Measurements from ENCODE around the gene ZNRF1.

The ZNRF1 gene

GRCh38 chr16:75097191-75097761 lies 98.5 kb downstream of the ZNRF1 start:
- TF ChIP-seq, protein P1, sequence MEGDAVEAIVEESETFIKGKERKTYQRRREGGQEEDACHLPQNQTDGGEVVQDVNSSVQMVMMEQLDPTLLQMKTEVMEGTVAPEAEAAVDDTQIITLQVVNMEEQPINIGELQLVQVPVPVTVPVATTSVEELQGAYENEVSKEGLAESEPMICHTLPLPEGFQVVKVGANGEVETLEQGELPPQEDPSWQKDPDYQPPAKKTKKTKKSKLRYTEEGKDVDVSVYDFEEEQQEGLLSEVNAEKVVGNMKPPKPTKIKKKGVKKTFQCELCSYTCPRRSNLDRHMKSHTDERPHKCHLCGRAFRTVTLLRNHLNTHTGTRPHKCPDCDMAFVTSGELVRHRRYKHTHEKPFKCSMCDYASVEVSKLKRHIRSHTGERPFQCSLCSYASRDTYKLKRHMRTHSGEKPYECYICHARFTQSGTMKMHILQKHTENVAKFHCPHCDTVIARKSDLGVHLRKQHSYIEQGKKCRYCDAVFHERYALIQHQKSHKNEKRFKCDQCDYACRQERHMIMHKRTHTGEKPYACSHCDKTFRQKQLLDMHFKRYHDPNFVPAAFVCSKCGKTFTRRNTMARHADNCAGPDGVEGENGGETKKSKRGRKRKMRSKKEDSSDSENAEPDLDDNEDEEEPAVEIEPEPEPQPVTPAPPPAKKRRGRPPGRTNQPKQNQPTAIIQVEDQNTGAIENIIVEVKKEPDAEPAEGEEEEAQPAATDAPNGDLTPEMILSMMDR (IDR thresholded peaks at IDR 0.05), result no peak; the same call in 1 of the 2 replicates

DNA sequence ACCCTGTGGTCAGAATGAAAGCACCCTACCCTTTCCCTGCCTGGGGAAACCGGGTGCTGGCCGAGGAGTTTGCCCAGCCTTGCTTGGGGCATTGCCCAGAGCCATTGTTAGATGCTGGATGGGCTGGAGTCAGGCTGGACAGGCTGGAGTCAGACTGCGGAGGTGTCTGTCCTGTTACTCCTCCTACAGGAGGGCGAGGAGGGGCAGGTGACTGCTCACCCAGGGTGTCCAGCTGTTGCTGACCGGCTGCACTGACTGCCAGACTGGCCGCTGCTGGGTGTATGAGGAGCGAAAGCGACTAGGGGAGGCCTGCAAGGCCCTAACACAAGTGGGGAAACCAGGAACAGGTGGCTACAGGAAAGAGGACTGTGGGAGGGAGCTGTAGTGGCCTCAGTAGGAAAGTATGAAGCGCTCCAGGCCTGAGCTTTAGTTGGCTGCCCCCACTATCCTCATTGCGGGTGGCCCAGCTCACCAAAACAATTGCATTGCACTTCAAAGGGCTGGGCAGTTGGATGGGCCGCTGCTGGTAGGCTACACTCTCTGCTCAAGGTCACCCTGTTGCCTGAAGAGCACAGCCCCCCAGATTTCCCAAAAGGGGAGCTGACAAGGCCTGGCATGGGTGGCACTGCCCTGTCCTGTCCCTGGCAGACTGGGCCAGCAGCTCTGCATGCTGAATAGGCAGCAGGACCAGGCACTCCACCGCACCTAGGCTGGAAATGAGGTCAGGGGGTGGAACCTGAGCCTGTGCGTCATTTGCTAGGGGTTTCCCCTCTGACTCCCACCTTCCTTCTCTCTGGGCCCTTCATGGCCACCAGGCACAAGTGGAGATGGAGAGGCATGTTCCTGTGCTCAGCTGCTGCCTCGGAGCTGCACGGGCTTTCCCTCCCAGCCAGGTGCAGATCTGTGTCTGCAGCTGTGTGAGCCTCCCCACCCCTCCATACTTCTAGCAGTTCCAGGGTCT lies 99.4 kb downstream of the ZNRF1 start:
- TF ChIP-seq, protein P1 (IDR thresholded peaks at IDR 0.05), result no peak

GRCh38 chr16:75099075-75099667 lies 100.3 kb downstream of the ZNRF1 start:
- TF ChIP-seq, protein P1 (IDR thresholded peaks at IDR 0.05), result no peak

DNA sequence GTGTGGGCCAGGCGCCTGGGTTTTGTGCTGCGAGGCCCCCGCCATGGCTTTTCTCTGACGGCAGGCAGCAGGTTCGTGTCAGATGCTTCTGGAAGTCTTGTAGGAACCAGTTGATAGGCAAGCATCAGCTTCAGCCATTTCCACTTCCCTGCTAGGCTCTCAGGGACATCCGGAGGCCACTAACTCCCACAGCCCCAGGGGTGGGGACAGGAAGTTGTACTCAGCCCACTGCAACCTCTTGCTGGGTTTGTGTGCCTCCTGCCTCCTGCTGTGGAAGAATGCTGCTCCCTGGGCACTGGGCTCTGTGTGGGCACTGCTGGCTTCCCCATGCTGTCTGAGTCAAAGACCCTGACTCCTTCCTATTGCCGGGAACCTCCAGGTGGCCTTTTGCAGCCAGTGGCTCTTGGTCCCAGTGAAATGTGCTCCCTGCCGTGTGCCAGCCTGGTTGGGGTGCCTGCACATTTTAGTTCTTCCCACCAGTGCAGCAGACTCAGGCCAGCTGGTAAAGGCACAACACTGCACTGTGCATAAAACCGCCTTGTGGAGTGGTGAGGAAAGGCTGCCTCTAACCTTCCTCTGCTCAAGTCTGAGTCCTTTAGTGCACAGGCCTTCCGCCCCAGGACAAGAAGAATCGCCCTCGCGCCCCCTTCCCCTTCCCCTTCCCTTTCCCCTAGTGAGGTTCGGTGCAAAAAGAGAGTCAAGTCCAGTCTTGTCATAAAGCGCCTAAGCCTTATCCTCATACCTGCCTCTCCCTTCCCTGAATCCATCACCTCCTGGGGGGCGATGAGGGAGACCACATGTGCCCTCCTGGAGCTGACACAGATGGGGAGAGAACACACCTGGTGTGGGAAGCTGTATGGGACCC lies 101.1 kb downstream of the ZNRF1 start:
- TF ChIP-seq, protein P1 (IDR thresholded peaks at IDR 0.05), result no peak

GRCh38 chr16:75100603-75100990 lies 101.8 kb downstream of the ZNRF1 start:
- TF ChIP-seq, protein P1 (IDR thresholded peaks at IDR 0.05), result no peak

DNA sequence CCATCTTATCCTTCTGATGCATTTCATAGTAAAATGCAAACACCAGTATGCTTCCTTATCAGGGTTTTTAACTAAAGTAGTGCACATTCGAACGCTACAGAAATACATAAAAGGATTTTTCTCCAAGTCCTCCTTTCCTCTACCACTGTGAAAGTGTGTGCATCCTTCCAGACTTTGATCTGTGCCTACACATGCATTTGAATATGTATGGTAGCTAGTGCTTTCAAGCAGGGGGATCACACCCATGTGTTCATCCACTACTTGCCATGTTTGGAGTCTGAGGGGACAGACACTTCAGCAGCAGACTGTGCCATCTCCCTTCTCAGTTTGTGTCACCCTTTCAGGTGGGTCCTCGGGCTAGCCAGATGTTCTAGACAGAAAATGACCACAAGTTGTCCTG lies 102.8 kb downstream of the ZNRF1 start:
- TF ChIP-seq, protein P1 (IDR thresholded peaks at IDR 0.05), result no peak

DNA sequence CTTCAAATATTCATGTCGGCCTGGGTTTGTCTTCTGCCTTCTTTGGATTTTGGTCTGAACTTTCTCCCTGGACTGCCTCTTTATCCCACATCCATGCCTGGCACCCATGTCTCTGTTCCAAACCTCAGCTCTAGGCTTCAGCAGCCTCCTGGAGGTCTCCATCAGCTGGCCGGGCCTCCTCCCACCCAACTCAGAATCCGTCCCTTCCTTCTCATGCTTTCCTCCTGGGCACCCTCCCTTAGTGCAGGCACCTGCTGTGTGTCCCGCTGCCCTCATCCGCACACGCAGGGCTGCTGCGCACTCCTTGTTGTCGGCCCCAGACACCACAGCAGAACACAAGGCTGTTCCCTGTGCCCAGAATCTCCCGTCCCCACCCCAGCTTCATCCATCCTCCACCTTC lies 103.8 kb downstream of the ZNRF1 start:
- TF ChIP-seq, protein P1 (IDR thresholded peaks at IDR 0.05), result no peak

Measured in LNCAP (cell line).